HG03565 (cell line): Measurements from ENCODE around the gene BIRC5.
"Not testable (repeated sequence)": the region's sequence is repeated elsewhere in the genome, so short reads cannot be mapped to it uniquely, and the experiment has no call there.

Experiments
- ATAC-seq: cut with Tn5 transposase; IDR thresholded peaks from one replicate; pipeline ENCODE4 v1.9.1; 2021; ENCODE audit warnings: mild to moderate bottlenecking, moderate library complexity; ENCODE audit not compliant: unreplicated experiment

Gene BIRC5

DNA sequence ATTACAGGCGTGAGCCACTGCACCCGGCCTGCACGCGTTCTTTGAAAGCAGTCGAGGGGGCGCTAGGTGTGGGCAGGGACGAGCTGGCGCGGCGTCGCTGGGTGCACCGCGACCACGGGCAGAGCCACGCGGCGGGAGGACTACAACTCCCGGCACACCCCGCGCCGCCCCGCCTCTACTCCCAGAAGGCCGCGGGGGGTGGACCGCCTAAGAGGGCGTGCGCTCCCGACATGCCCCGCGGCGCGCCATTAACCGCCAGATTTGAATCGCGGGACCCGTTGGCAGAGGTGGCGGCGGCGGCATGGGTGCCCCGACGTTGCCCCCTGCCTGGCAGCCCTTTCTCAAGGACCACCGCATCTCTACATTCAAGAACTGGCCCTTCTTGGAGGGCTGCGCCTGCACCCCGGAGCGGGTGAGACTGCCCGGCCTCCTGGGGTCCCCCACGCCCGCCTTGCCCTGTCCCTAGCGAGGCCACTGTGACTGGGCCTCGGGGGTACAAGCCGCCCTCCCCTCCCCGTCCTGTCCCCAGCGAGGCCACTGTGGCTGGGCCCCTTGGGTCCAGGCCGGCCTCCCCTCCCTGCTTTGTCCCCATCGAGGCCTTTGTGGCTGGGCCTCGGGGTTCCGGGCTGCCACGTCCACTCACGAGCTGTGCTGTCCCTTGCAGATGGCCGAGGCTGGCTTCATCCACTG is at the start of gene BIRC5:
Gene BIRC5 (plus strand): TSS at position 238 of the 690 bp plus-strand sequence. CDS start 64 bp downstream, at position 302.
- ATAC-seq, result peak; percentile 81

DNA sequence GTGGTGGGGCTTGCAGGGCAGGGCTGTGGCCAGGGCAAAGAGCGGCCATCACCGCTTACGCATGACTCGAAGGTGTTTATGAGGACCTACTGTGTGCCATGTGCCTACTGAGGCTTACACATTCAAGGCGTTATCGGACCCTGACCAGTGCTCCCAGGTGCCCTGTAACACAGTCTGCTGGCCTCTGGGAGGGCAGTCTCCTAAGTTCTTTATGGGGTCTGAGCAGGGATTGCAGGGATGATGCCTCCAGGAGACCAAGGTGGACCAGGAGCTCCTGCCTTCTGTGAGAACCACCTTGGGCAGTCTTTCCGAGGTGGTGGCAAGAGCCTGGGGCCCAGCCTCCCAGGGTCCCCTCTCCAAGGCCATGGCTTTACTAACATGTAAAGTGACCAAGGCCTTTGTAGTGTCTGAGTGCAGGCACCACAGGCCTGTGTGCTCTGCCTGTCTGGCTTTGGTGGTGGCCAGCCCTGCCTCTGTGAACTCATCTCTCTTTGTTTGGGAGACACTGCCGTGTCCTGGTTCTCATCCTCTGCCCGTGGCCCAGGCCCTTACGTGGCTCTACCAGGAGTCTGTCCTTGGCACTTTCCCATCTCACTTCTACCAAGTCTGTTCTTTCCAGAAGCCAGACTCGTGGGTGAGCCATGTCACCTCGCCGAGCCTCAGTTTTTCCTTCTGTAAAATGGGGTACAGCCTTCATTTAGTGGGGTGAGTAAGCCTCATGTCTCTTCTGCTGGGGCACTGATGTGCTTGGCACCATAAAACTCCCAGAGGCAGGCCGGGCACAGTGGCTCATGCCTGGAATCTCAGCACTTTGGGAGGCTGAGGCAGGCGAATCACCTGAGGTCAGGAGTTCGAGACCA is 49.1 kb upstream of the BIRC5 start:
- no peak for ATAC-seq

GRCh38 chr17:78166416-78166815 is 47.6 kb upstream of the BIRC5 start:
- ATAC-seq, result no peak

- ATAC-seq, result peak; percentile 37
These were observed 45.7 kb upstream of the BIRC5 start, which contains the start of gene SYNGR2 for GRCh38 chr17:78168242-78168902. SYNGR2 (plus strand) TSS chr17:78168581; CDS start chr17:78168617, 36 bp downstream.

DNA sequence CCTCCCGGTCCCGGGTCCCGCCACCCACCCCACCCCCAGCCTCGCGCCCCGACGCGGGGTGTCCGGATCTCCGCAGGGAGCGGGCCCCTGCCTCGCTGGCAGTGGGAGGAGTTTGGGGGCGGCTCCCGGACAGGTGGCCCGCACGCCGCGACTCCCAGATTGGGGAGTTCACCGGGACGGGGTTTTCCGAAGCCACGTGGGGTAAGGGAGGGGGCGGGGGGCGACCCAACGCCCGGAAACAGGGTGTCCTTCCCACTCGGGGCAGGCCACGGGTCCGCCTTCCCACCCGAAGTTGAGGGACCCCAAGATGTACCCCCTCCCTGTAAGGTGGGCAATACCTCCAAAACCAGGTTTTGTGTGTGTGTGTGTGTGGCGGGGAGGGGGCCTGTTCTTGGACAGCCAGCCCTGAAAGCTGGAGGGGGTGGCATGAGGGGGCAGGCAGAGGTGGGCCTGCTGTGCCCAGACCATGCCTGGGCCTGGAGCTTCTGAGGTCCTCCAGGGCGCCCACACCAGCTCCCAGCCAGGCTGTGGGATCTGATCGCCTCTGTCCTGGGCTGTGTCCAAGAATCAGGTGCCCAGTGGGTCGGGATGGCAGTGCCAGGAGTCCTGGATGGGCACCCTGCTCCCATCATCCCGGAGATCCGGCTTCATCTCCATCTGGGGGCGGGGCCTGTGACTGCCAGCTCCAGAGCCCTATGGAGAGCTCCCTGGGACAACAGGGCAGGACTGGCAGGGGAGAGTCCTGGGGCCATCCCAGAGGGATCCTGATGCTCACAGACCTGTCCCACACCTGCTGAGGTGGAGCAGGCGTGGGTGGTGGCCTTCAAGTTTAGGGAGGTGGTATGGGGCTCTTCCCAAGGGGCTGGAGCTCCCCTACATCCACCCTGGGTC is 44.9 kb upstream of the BIRC5 start:
- ATAC-seq, result no peak

DNA sequence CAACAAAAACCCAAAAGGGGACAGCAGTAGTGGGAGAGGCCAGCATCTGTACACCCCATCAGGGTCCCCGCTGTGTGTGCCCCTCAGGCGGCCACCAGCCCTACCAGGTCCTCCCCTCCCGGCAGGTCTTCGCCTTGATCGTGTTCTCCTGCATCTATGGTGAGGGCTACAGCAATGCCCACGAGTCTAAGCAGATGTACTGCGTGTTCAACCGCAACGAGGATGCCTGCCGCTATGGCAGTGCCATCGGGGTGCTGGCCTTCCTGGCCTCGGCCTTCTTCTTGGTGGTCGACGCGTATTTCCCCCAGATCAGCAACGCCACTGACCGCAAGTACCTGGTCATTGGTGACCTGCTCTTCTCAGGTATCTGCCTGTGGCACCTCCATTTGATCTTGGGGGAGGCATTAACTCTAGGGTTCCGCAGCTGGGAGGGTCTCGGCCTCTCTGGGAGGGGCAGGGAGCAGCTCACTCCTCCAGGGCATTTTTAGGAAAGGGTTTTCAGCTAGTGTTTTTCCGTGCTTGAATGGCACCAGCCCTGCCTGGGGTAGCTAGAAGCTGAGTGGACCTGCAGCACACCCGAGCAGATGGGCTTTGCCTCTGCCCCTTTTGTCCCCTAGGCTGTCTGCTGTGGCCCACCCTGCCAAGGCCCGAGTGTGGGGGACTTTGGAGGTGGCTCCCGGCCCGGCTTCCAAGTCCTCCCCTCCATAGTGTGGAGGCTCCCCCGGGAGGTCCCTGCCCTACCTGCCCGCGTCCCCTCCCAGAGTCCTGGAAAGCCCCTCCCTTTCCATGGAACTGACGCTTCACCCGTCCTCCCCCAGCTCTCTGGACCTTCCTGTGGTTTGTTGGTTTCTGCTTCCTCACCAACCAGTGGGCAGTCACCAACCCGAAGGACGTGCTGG is 43.1 kb upstream of the BIRC5 start:
- no peak for ATAC-seq

- not testable (repeated sequence) for ATAC-seq
These were observed 42.3 kb upstream of the BIRC5 start for GRCh38 chr17:78171591-78172248.

- no peak for ATAC-seq
These were observed 41.6 kb upstream of the BIRC5 start for GRCh38 chr17:78172249-78173051.

DNA sequence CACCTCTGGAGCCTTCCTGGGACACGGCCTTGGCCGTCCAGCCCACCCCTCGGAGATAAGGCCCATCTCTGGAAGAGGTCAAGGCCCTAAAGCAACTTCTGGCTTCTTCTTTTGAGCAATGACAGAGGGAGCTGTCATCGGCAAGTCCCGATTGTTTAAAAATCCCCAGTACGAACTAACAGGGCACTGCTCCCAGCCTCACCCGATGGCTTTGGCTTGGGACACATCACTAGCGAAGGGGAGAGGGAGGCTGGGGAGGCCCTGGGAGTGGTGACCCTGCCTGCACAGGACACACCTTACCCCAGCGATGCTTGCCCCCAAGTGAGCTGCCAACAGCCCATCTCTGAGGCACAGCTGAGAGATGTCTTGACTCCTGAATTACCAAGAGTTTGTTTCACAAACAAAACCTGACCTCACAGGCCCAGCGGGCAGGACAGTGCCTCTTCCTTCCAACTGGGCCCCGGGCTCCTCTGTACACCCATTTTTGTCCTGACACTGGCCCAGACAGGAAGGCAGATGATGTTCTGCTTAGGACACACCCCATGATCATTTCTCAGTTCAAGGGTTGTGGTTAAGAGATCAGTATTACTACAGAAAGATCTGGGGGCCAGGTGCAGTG is 40.8 kb upstream of the BIRC5 start:
- ATAC-seq, result no peak

DNA sequence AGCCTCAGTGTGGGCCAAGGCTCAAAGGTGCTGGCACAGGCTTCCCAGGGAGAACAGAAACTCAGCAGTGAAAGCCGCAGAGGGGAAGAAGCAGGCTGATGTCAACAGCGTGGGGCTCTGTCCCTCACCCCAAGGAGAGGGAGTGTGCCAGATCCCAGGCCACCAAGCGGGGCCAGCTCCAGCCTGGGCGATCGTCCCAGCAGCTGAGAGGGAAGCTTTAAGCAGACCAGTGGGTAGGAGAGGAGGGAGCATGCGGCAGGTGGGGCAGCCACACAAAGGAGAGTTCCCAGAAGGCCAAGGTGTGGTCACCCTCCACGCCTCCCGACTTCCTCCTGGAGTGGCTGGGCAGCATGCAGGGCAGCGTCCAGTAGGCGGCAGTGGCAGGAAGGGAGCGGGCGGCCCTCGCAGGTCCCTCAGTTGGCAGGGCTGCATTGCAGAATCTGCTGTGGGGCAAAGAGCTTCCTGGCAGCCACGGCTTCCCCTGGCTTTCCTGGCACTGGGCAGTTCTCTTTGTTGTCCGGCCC is 39.6 kb upstream of the BIRC5 start:
- no peak for ATAC-seq

GRCh38 chr17:78174870-78175642 is 39.0 kb upstream of the BIRC5 start:
- no peak for ATAC-seq

DNA sequence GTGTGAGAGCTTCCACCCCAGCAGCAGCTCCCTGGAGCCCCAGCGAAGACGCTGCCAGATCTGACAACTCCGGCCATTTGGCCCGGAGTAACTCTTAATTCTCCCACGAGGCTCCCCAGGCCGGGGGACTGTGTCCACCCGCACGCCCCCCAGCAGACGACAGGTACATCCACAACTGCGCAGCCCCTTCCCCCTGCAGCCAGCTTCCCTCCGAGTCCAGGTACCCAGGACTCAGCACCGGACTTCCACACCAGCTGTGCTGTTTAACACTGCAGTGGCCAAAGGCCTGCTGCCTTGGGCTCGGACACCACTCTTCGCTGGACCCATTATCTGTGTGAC is 38.4 kb upstream of the BIRC5 start:
- no peak for ATAC-seq

- ATAC-seq, result no peak
These were observed 37.5 kb upstream of the BIRC5 start for GRCh38 chr17:78176548-78177025.

DNA sequence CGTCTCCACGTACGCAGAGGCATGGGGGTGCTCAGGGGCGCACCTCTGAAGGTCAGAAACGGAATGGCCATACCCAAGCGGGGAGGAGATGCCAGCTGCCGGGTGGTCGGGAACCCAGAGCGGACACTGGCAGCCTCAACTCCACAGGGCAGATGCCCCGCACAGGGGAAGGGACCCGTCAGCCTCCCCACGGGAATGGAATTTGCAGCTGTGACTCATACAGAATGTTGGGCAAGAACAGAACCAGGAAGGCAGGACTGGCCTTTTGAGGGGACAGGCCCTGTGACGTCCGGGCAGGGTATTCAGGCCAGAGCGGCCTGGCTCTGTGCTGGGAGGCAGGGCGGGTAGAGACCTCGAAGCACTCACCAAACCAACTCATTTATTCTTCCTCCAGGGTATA is 34.7 kb upstream of the BIRC5 start:
- ATAC-seq, result no peak

- no peak for ATAC-seq
These were observed 34.0 kb upstream of the BIRC5 start for GRCh38 chr17:78180083-78180482.

- no peak for ATAC-seq
These were observed 33.5 kb upstream of the BIRC5 start for GRCh38 chr17:78180508-78180907.

GRCh38 chr17:78182504-78182903 is 31.5 kb upstream of the BIRC5 start:
- ATAC-seq, result no peak
